Mucosa of descending colon (tissue), 3 donors: ENCODE data around the gene PPFIBP2. TPM values are rescaled to one million over a fixed set of nuclear protein-coding genes. Genes with fewer than 3 reads are reported as not detected.

Source experiments
- ATAC-seq: fragments of 200-7000 bp; cut with Tn5 transposase; one replicate; pipeline ENCODE4 v1.9.1; 2020; ENCODE audit warnings: mild to moderate bottlenecking, moderate library complexity
- DNase-seq, 3 donors: peaks; one replicate each; pipeline ENCODE4 v3.0.0-alpha.2; 2020
- H3K36me3 ChIP-seq: fragments of 200-600 bp; one replicate; pipeline ENCODE4 v1.8.0; 2021; ENCODE audit warnings: low read depth, mild to moderate bottlenecking
- H3K4me1 ChIP-seq: fragments of 200-600 bp; one replicate; pipeline ENCODE4 v1.8.0; 2021; ENCODE audit warnings: low read depth, mild to moderate bottlenecking
- H3K4me3 ChIP-seq: fragments of 200-600 bp; one replicate; pipeline ENCODE4 v1.8.0; 2021; ENCODE audit warnings: mild to moderate bottlenecking
- H3K9me3 ChIP-seq: fragments of 200-600 bp; one replicate; pipeline ENCODE4 v1.8.0; 2021; ENCODE audit warnings: mild to moderate bottlenecking
- intact Hi-C, 2 donors: fragments of 100-400 bp; cut with DNase I in 1 of 2; cut with micrococcal nuclease in 1 of 2; formaldehyde crosslinking; loops; one replicate each; pipeline versions ENCODE4 v1.11.0 to v1.11.1; 2022; cut with DNase I, micrococcal nuclease
- total RNA-seq, 3 donors: library from RNA; stranded (reverse); fragmentation: NEBNext Ultra II Directional in 2 of 3; extraction: Animal tissue kit (Norgen Biotek cat#: 25700) in 2 of 3; gene quantifications; one replicate each; pipeline versions ENCODE4 v1.2.1 to v1.2.4, GENCODE V29; 2021 to 2023
- TF ChIP-seq, protein P1 (sequence below): fragments of 200-600 bp; IDR thresholded peaks from one replicate; pipeline ENCODE4 v1.8.0; 2022; ENCODE audit warnings: antibody characterized with exemption, mild to moderate bottlenecking
- donor health status: DM: no; HTN: no; CAD: no; lungs with moderate emphysema.
- donor health status: DM: no; HTN: no; CAD: no.
- donor health status: DM: no; HTN: yes; CAD: no.

PPFIBP2 gene
- total RNA-seq, 3 donors from 2014 or later, result 40.1 to 83.5 (median 69.2) TPM

DNA sequence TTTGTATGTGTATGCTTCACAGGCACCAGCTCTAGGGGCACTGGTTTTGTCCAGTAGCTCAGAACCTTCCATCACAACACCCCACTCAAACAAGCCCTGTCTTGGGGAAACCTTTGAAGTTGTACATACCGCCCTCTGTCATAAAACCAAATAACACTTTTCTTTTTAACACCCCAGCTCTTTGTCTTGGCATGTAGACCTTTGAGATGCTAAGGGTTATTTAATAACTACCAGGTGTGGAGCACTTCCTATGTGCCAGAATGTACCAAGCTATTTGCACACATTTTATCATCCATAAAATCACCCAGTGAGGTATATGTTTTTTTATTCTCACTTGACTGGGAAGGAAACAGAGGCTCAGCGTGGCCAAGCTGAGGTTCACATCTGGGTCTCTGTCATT is 108.9 kb downstream of the PPFIBP2 start:
- TF ChIP-seq, protein P1, sequence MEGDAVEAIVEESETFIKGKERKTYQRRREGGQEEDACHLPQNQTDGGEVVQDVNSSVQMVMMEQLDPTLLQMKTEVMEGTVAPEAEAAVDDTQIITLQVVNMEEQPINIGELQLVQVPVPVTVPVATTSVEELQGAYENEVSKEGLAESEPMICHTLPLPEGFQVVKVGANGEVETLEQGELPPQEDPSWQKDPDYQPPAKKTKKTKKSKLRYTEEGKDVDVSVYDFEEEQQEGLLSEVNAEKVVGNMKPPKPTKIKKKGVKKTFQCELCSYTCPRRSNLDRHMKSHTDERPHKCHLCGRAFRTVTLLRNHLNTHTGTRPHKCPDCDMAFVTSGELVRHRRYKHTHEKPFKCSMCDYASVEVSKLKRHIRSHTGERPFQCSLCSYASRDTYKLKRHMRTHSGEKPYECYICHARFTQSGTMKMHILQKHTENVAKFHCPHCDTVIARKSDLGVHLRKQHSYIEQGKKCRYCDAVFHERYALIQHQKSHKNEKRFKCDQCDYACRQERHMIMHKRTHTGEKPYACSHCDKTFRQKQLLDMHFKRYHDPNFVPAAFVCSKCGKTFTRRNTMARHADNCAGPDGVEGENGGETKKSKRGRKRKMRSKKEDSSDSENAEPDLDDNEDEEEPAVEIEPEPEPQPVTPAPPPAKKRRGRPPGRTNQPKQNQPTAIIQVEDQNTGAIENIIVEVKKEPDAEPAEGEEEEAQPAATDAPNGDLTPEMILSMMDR, result no peak
- Histone ChIP-seq H3K36me3 (no peaks in the 10 kb centered on the region), H3K4me3 (no peak overlapping the region), H3K4me1 (peaks cover 15% of the 10 kb centered on the region), H3K9me3 (no peaks in the 10 kb centered on the region)
- ATAC-seq, result peak; percentile 91
- intact Hi-C loops, result no loop called here
- no peak for DNase-seq

DNA sequence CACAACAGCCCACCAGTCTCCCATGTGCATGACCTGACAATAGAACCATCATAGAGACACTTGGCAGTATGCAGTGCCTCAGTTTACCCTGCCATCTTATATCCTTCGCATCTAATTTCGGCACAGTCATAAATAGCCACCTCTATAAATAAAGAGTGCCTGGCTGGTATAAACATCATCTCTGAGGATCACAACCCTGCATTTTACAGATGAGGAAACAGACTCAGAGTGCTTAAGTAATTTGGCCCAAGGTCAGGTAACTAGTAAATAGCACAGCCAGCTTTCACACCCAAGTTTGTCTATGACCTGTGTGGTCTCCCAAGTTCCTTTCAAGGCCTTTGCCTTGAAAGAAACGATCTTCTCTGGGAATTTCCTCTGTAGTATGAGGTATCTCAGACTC is 114.9 kb downstream of the PPFIBP2 start:
- DNase-seq, result no peak
- Histone ChIP-seq H3K4me1 (peaks cover under 1% of the 10 kb centered on the region), H3K4me3 (no peak overlapping the region), H3K36me3 (peaks cover 4% of the 10 kb centered on the region), H3K9me3 (no peaks in the 10 kb centered on the region)
- ATAC-seq, result peak; percentile 32
- TF ChIP-seq, protein P1, result no peak
- intact Hi-C loops, result no loop called here

DNA sequence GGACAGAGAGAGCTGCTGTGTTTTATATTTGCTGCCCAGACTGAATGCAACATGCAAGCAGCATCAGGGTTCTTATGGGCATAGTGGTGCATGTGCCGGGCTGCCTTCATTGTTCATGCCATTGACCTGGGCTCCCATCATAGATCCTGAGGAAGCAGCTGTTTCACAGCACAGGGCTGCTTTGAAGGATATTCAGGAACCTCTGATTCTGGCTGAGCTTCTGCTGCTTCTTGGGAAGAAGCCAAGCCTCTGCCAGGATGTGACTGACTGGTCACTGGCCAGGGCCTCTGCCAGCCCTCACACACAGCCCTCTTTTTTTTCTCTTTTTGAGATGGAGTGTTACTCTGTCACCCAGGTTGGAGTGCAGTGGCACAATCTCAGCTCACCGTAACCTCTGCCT is 116.2 kb downstream of the PPFIBP2 start:
- DNase-seq, result no peak
- no peak for ATAC-seq
- Histone ChIP-seq H3K36me3 (peaks cover 4% of the 10 kb centered on the region), H3K9me3 (no peaks in the 10 kb centered on the region), H3K4me3 (no peak overlapping the region), H3K4me1 (no peaks in the 10 kb centered on the region)
- intact Hi-C loops, result no loop called here
- TF ChIP-seq, protein P1, result no peak

DNA sequence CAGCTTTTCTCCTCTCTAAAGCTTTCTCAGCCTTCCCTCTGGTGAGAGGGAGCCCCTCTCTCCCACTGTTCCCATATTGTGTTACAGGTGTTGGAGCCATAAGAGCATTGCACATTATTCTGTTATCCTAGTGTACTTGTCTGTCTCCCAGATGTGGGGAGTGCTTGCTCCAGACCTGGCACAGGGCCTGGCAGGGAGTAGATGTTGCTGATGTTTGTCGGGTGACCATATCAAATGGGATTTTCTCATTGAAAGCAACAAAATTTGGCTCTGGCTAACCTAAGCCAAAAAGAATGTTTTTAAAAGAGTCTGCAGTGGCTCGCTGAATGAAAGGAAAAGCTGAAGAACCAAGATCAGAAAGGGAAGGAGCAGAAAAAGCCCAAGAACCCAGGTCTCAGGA is 118.4 kb downstream of the PPFIBP2 start:
- DNase-seq (no peak), ATAC-seq (no peak)
- no peak overlapping the region for H3K4me3 ChIP-seq
- intact Hi-C loops, result no loop called here
- H3K4me1 ChIP-seq, result no peaks in the 10 kb centered on the region
- no peaks in the 10 kb centered on the region for H3K9me3 ChIP-seq
- H3K36me3 ChIP-seq, result peaks cover 4% of the 10 kb centered on the region
- TF ChIP-seq, protein P1, result no peak

- DNase-seq (peak in 1 of 3 donors; percentile 37), ATAC-seq (no peak)
- TF ChIP-seq, protein P1, result no peak
- no peaks in the 10 kb centered on the region for H3K9me3 ChIP-seq
- peaks cover 21% of the 10 kb centered on the region for H3K4me1 ChIP-seq
- H3K36me3 ChIP-seq, result peaks cover 4% of the 10 kb centered on the region
- no peak overlapping the region for H3K4me3 ChIP-seq
- intact Hi-C loops, result no loop called here
Measured at GRCh38 chr11:7635137-7635536, 121.3 kb downstream of the PPFIBP2 start.

DNA sequence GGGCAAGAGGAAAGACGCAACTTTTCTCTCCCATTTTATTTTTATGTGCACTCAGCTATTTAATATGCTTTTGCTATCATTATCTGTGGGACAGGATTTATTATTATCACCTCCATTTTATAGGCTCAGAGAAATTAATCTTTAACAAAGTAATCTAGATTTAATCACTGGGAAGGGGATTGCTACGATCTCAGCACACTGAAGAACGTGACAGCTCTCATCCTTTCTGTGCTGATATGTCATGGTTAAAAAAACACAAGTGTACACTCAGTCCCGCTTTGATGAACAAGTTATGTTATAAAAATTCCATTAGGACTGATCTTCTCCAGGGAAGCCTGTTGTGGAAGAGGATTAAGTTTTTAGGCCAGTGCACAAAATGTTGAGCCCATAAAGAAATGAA is 121.9 kb downstream of the PPFIBP2 start:
- intact Hi-C loops, result loop anchor here in 1 of 2 donors (1.0 kb wide), 1 partner anchor 22 kb away; no protein-coding TSS in a partner anchor
- Histone ChIP-seq H3K4me1 (peaks cover 26% of the 10 kb centered on the region), H3K4me3 (no peak overlapping the region), H3K36me3 (peaks cover 4% of the 10 kb centered on the region), H3K9me3 (no peaks in the 10 kb centered on the region)
- ATAC-seq (no peak), DNase-seq (no peak)
- TF ChIP-seq, protein P1, result no peak
